ENCODE results near the gene LCN10.

GRCh38 chr9:136692185-136693134 is 50.3 kb downstream of the LCN10 start:
- TF ChIP-seq ELF4 (IDR thresholded peaks at IDR 0.05), result no peak
- TF ChIP-seq NFRKB (IDR thresholded peaks at IDR 0.05), result no peak
- no peak for TF ChIP-seq ZNF384 (IDR thresholded peaks at IDR 0.05)
- no peak for TF ChIP-seq FOXM1 (IDR thresholded peaks at IDR 0.05; ENCODE audit: borderline replicate concordance)

Data from HEK293T (cell line).